DND-41 (cell line): ENCODE data around the gene PLAAT5.
A peak's percentile ranks its signal among the peaks of the same experiment; 100 is the strongest.

Experiments
- ATAC-seq: fragments of 200-7000 bp; cut with Tn5 transposase; 3 replicates; pipeline ENCODE4 v1.9.1; 2021; ENCODE audit warnings: low read depth; ENCODE audit not compliant: insufficient read depth
- DNase-seq: peaks from one replicate; pipeline ENCODE4 v3.0.0-alpha.2; 2020
- H2AFZ ChIP-seq: 2 replicates; pipeline ENCODE4 v1.6.0; 2012; ENCODE audit warnings: low read depth, low read length
- H3K27ac ChIP-seq: 2 replicates; pipeline ENCODE4 v1.5.1; 2012; ENCODE audit warnings: low read length, inconsistent platforms
- H3K27me3 ChIP-seq: fragments of 200-600 bp; sonication (generic); 2 replicates; pipeline ENCODE4 v1.6.0; 2012; ENCODE audit warnings: low read length, mild to moderate bottlenecking, inconsistent platforms; ENCODE audit not compliant: insufficient read depth, poor library complexity
- H3K36me3 ChIP-seq: 2 replicates; pipeline ENCODE4 v1.5.1; 2012; ENCODE audit warnings: low read length, inconsistent platforms; ENCODE audit not compliant: insufficient read depth
- H3K4me1 ChIP-seq: 2 replicates; pipeline ENCODE4 v1.5.1; 2012; ENCODE audit warnings: mild to moderate bottlenecking, low read length; ENCODE audit not compliant: insufficient read depth
- H3K4me2 ChIP-seq: 2 replicates; pipeline ENCODE4 v1.6.0; 2012; ENCODE audit warnings: mild to moderate bottlenecking, moderate library complexity, low read length, inconsistent platforms; ENCODE audit not compliant: insufficient read depth
- H3K4me3 ChIP-seq, 2 experiments: fragments of 200-600 bp in 1 of 2; shearing (Covaris generic) in 1 of 2; 2 replicates each; pipeline ENCODE4 v1.5.1; 2012 to 2016; ENCODE audit warnings: inconsistent platforms in 2 of 2, low read length in 2 of 2, mild to moderate bottlenecking in 2 of 2, low read depth in 1 of 2, moderate library complexity in 1 of 2
- H3K79me2 ChIP-seq: 2 replicates; pipeline ENCODE4 v1.6.0; 2012; ENCODE audit warnings: low read length, inconsistent platforms; ENCODE audit not compliant: insufficient read depth
- H3K9ac ChIP-seq: 2 replicates; pipeline ENCODE4 v1.6.0; 2012; ENCODE audit warnings: low read depth, mild to moderate bottlenecking, inconsistent platforms, low read length, moderate library complexity
- H3K9me3 ChIP-seq: 2 replicates; pipeline ENCODE4 v1.5.1; 2012; ENCODE audit warnings: low read length, moderate library complexity, mild to moderate bottlenecking, inconsistent platforms; ENCODE audit not compliant: insufficient read depth, severe bottlenecking
- H4K20me1 ChIP-seq: 2 replicates; pipeline ENCODE4 v1.6.0; 2012; ENCODE audit warnings: low read length; ENCODE audit not compliant: insufficient read depth
- CTCF ChIP-seq: IDR thresholded peaks from 2 replicates; pipeline ENCODE4 v1.5.1; 2012; ENCODE audit warnings: borderline replicate concordance, low read length, moderate library complexity, mild to moderate bottlenecking; ENCODE audit not compliant: poor library complexity, severe bottlenecking; ENCODE audit errors: extremely low read depth
- EZH2 ChIP-seq: IDR thresholded peaks from 3 replicates; pipeline ENCODE4 v1.6.1; 2012; ENCODE audit warnings: borderline replicate concordance, low read depth, mild to moderate bottlenecking, moderate library complexity, low read length, inconsistent platforms; ENCODE audit not compliant: severe bottlenecking

PLAAT5 gene

GRCh38 chr11:63520606-63521170 is 29.7 kb upstream of the PLAAT5 start:
- Histone ChIP-seq H4K20me1 (no peaks in the 10 kb centered on the region), H3K4me3 (no peak overlapping the region), H3K9ac (no peak overlapping the region), H3K9me3 (peaks cover 9% of the 10 kb centered on the region), H3K4me1 (no peaks in the 10 kb centered on the region), H3K27ac (no peak overlapping the region), H3K79me2 (no peaks in the 10 kb centered on the region), H3K36me3 (no peaks in the 10 kb centered on the region), H3K4me2 (no peak overlapping the region), H2AFZ (no peak overlapping the region), H3K27me3 (peaks cover 3% of the 10 kb centered on the region)
- no peak for DNase-seq
- no peak for ATAC-seq
- TF ChIP-seq CTCF = no peak
- no peak for TF ChIP-seq EZH2

- H3K4me2 ChIP-seq = no peak overlapping the region
- no peak for DNase-seq
Observed at GRCh38 chr11:63518548-63518947, 27.6 kb upstream of the PLAAT5 start.

GRCh38 chr11:63517156-63517555 is 26.2 kb upstream of the PLAAT5 start:
- ATAC-seq (no peak), DNase-seq (no peak)
- Histone ChIP-seq H3K36me3 (no peaks in the 10 kb centered on the region), H2AFZ (no peak overlapping the region), H3K9me3 (no peaks in the 10 kb centered on the region), H3K4me3 (no peak overlapping the region), H3K79me2 (no peaks in the 10 kb centered on the region), H4K20me1 (no peaks in the 10 kb centered on the region), H3K27me3 (peaks cover 3% of the 10 kb centered on the region), H3K27ac (no peak overlapping the region), H3K4me1 (no peaks in the 10 kb centered on the region), H3K9ac (no peak overlapping the region), H3K4me2 (no peak overlapping the region)
- no peak for TF ChIP-seq EZH2
- no peak for TF ChIP-seq CTCF

More at GRCh38 chr11:63518548-63518947, 27.6 kb upstream of the PLAAT5 start:
- TF ChIP-seq EZH2 = no peak
- TF ChIP-seq CTCF = no peak
- no peaks in the 10 kb centered on the region for H3K4me1 ChIP-seq
- no peak overlapping the region for H3K4me3 ChIP-seq
- H3K79me2 ChIP-seq = no peaks in the 10 kb centered on the region
- no peaks in the 10 kb centered on the region for H4K20me1 ChIP-seq
- no peaks in the 10 kb centered on the region for H3K36me3 ChIP-seq
- 0 out of 3 replicates have a peak, but pooled peaks have one; percentile 31 for ATAC-seq
- H2AFZ ChIP-seq = no peak overlapping the region
- H3K27me3 ChIP-seq = peaks cover 3% of the 10 kb centered on the region
- no peak overlapping the region for H3K9ac ChIP-seq
- no peaks in the 10 kb centered on the region for H3K9me3 ChIP-seq
- H3K27ac ChIP-seq = no peak overlapping the region
